B cell (primary cell): Measurements from ENCODE around the gene CCDC170. TPM values are rescaled to one million over a fixed set of nuclear protein-coding genes. Genes with fewer than 3 reads are reported as not detected.

Experiments used
- ATAC-seq: fragments of 200-7000 bp; cut with Tn5 transposase; one replicate; pipeline ENCODE4 v1.10.0; 2021; ENCODE audit warnings: low read depth, mild to moderate bottlenecking, moderate number of reproducible peaks, moderate library complexity
- CTCF ChIA-PET: fragments of 350-600 bp; sonication (Branson Sonifier 250); formaldehyde crosslinking; loops from one replicate; lab custom pipeline; 2021; ENCODE audit warnings: antibody characterized with exemption, inconsistent platforms; lab: Charles Lee
- POLR2A ChIA-PET: fragments of 350-600 bp; sonication (Branson Sonifier 250); formaldehyde crosslinking; loops from one replicate; lab custom pipeline; 2021; ENCODE audit warnings: antibody characterized with exemption; lab: Charles Lee
- DNase-seq: peaks from one replicate; pipeline ENCODE4 v3.0.0; 2013
- H2AFZ ChIP-seq: 2 replicates; pipeline ENCODE4 v1.6.1; 2012; ENCODE audit warnings: mild to moderate bottlenecking, low read depth, low read length; ENCODE audit not compliant: insufficient read depth, poor library complexity, severe bottlenecking
- H3K27ac ChIP-seq, 2 donors: 1 replicate in 1 of 2; 2 replicates in 1 of 2; pipeline ENCODE4 v1.5.1; 2012 to 2013; ENCODE audit warnings: low read length in 2 of 2, mild to moderate bottlenecking in 2 of 2, moderate library complexity in 1 of 2
- H3K27me3 ChIP-seq, 4 experiments: fragments of 200-600 bp in 1 of 4; sonication (generic) in 1 of 4; replicated peaks in 1 of 4; 1 replicate in 2 of 4; 2 replicates in 2 of 4; pipeline versions ENCODE4 v1.6.1 to v1.7.0; 2013 to 2016; ENCODE audit warnings: low read length in 3 of 4, mild to moderate bottlenecking in 2 of 4, mixed read lengths in 1 of 4, moderate library complexity in 1 of 4; ENCODE audit not compliant: insufficient read depth in 4 of 4, control insufficient read depth in 3 of 4; ENCODE audit errors: control extremely low read depth in 1 of 4
- H3K36me3 ChIP-seq, 2 experiments: replicated peaks in 1 of 2; 1 replicate in 1 of 2; 2 replicates in 1 of 2; pipeline versions ENCODE4 v1.6.1 to v1.7.1; 2013; ENCODE audit warnings: low read length in 1 of 2; ENCODE audit not compliant: insufficient read depth in 2 of 2, control insufficient read depth in 1 of 2; ENCODE audit errors: control extremely low read depth in 1 of 2, extremely low read depth in 1 of 2
- H3K4me1 ChIP-seq, 2 donors: fragments of 200-600 bp in 1 of 2; sonication (generic) in 1 of 2; 1 replicate in 1 of 2; 2 replicates in 1 of 2; pipeline versions ENCODE4 v1.5.1 to v1.6.1; 2013 to 2017; ENCODE audit warnings: low read length in 2 of 2; ENCODE audit not compliant: control insufficient read depth in 2 of 2, insufficient read depth in 2 of 2
- H3K4me2 ChIP-seq: replicated peaks from 2 replicates; pipeline ENCODE3; 2012; ENCODE audit warnings: mild to moderate bottlenecking, low read depth, low read length; ENCODE audit not compliant: poor library complexity, severe bottlenecking
- H3K4me3 ChIP-seq, 5 experiments: fragments of 200-600 bp in 1 of 5; sonication (generic) in 1 of 5; 1 replicate in 3 of 5; 2 replicates in 2 of 5; pipeline versions ENCODE4 v1.5.1 to v1.7.0; 2011 to 2016; ENCODE audit warnings: low read length in 4 of 5, mild to moderate bottlenecking in 4 of 5, low read depth in 2 of 5, control low read depth in 1 of 5, moderate library complexity in 1 of 5; ENCODE audit not compliant: insufficient read depth in 1 of 5; ENCODE audit errors: control extremely low read depth in 1 of 5, extremely low read depth in 1 of 5
- H3K79me2 ChIP-seq: fragments of 200-600 bp; sonication (generic); one replicate; pipeline ENCODE4 v1.6.0; 2016; ENCODE audit warnings: low read length; ENCODE audit not compliant: control insufficient read depth, insufficient read depth
- H3K9ac ChIP-seq: fragments of 200-600 bp; sonication (generic); 2 replicates; pipeline ENCODE4 v1.6.1; 2017; ENCODE audit warnings: mild to moderate bottlenecking, low read length, moderate library complexity
- H3K9me3 ChIP-seq, 3 donors: one replicate each; pipeline versions ENCODE4 v1.6.1 to v1.7.1; 2013; ENCODE audit warnings: low read length in 2 of 3; ENCODE audit not compliant: control insufficient read depth in 2 of 3, insufficient read depth in 1 of 3; ENCODE audit errors: control extremely low read depth in 1 of 3
- H4K20me1 ChIP-seq: 2 replicates; pipeline ENCODE4 v1.6.0; 2012; ENCODE audit warnings: mild to moderate bottlenecking, low read length; ENCODE audit not compliant: insufficient read depth, control insufficient read depth, poor library complexity, severe bottlenecking
- H3K27ac Mint-ChIP-seq: one replicate; pipeline ENCODE4 v1.8.0; 2021; ENCODE audit warnings: mixed read lengths
- H3K27me3 Mint-ChIP-seq: one replicate; pipeline ENCODE4 v1.8.0; 2021; ENCODE audit warnings: mixed read lengths
- H3K4me1 Mint-ChIP-seq: one replicate; pipeline ENCODE4 v1.8.0; 2021; ENCODE audit warnings: mixed read lengths
- H3K4me3 Mint-ChIP-seq: one replicate; pipeline ENCODE4 v1.8.0; 2021; ENCODE audit warnings: mixed read lengths
- H3K9me3 Mint-ChIP-seq: one replicate; pipeline ENCODE4 v1.8.0; 2022; ENCODE audit warnings: mixed read lengths; ENCODE audit not compliant: insufficient read depth
- EZH2 ChIP-seq: IDR thresholded peaks from 2 replicates; pipeline ENCODE4 v1.6.1; 2012; ENCODE audit warnings: borderline replicate concordance, low read depth, mild to moderate bottlenecking, moderate library complexity, low read length; ENCODE audit not compliant: insufficient read depth, poor library complexity, severe bottlenecking
- whole genome bisulfite sequencing: methylation state at CpG from one replicate; pipeline ENCODE4 v1.1.5; 2013; ENCODE audit warnings: missing lambda C conversion rate; ENCODE audit not compliant: insufficient coverage; 5-methylcytosine and 5-hydroxymethylcytosine counted together
- intact Hi-C: fragments of 100-400 bp; cut with micrococcal nuclease; formaldehyde crosslinking; loops from one replicate; pipeline ENCODE4 v1.10.0; 2022
- polyA plus RNA-seq: library from polyadenylated mRNA; depleted of rRNA; stranded (reverse); fragments of >200 nt; gene quantifications from 2 replicates; pipeline ENCODE4 v1.2.3, GENCODE V29; 2012
- total RNA-seq, 2 donors: library from RNA; stranded (reverse); fragments of 120-200 nt in 1 of 2; gene quantifications; 1 replicate in 1 of 2; 2 replicates in 1 of 2; pipeline versions ENCODE4 v1.2.3 to v1.2.4, GENCODE V29; 2013 to 2022
- TF ChIP-seq, protein P1 (sequence below): fragments of 200-600 bp; IDR thresholded peaks from one replicate; pipeline ENCODE4 v1.8.0; 2022; ENCODE audit warnings: antibody characterized with exemption, mild to moderate bottlenecking

Gene CCDC170
- total and polyA plus RNA-seq, 2 donors (not counting 1 experiment from before 2014, with no cell fraction given) = 0.01 TPM; not detected in 1

DNA sequence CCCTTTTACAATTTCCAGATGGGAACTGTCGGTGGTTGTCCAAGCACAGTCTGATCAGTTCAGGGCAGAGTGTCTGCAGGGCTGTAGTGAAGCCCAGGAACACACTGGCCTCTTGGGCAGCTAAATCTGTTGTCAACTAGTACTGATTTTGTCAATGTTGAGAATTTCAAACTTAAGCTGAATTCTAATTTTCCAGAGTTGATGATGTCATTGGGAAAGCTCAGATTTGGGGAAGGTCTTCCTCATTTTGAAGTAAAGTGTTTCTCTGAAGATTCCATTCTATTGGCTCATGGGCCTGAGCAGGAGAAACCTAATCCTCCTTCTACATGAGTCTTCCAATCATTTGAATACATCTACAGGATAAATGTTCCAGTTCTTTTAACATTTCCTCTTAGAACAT lies 72.1 kb downstream of the CCDC170 start:
- H3K4me3 Mint-ChIP-seq = no peak overlapping the region
- intact Hi-C loops = no loop called here
- H3K79me2 ChIP-seq = no peaks in the 10 kb centered on the region
- no peak for DNase-seq
- ChIA-PET POLR2A (no interaction called here), CTCF (interaction anchor here (0.9 kb wide), 1 partner anchor 8 kb away, joined by 3 read pairs; no protein-coding TSS in a partner anchor)
- H3K36me3 ChIP-seq = no peaks in the 10 kb centered on the region
- no peaks in the 10 kb centered on the region for H3K4me1 ChIP-seq
- H3K27me3 ChIP-seq = no peaks in the 10 kb centered on the region
- H3K27me3 Mint-ChIP-seq = peaks cover 20% of the 10 kb centered on the region
- no peaks in the 10 kb centered on the region for H4K20me1 ChIP-seq
- peaks cover 0 to 28% (median 21%) of the 10 kb centered on the region in 3 donors for H3K9me3 ChIP-seq
- no peak for TF ChIP-seq EZH2
- TF ChIP-seq, protein P1, sequence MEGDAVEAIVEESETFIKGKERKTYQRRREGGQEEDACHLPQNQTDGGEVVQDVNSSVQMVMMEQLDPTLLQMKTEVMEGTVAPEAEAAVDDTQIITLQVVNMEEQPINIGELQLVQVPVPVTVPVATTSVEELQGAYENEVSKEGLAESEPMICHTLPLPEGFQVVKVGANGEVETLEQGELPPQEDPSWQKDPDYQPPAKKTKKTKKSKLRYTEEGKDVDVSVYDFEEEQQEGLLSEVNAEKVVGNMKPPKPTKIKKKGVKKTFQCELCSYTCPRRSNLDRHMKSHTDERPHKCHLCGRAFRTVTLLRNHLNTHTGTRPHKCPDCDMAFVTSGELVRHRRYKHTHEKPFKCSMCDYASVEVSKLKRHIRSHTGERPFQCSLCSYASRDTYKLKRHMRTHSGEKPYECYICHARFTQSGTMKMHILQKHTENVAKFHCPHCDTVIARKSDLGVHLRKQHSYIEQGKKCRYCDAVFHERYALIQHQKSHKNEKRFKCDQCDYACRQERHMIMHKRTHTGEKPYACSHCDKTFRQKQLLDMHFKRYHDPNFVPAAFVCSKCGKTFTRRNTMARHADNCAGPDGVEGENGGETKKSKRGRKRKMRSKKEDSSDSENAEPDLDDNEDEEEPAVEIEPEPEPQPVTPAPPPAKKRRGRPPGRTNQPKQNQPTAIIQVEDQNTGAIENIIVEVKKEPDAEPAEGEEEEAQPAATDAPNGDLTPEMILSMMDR = no peak
- no peak overlapping the region for H3K4me2 ChIP-seq
- H3K27ac Mint-ChIP-seq = no peak overlapping the region
- no peak overlapping the region for H3K4me3 ChIP-seq
- no peak for ATAC-seq
- no peak overlapping the region for H2AFZ ChIP-seq
- whole genome bisulfite sequencing = 100% methylated on average over 1 of the region's 1 CpG
- H3K4me1 Mint-ChIP-seq = no peaks in the 10 kb centered on the region
- no peak overlapping the region for H3K27ac ChIP-seq
- peaks cover 12% of the 10 kb centered on the region for H3K9me3 Mint-ChIP-seq
- no peak overlapping the region for H3K9ac ChIP-seq

DNA sequence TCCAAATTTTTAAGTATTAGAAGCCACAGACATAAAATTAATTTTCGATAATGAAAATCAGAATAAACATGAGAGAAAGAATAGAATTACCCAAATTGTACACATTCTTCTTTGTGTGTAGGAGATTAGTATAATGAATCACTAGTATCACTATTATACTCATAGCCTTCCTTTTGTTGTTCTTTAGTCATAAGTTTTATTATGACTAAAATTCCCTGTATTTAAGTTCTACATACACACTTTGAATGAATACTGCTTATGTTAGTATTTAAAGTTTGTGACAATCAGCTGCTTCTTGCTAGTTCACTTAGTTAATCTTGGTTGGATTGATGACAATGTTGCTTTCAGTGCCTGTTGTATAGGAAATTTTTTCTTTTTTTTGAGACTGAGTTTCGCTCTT lies 72.7 kb downstream of the CCDC170 start:
- no peaks in the 10 kb centered on the region for H3K79me2 ChIP-seq
- peaks cover 10% of the 10 kb centered on the region for H3K9me3 Mint-ChIP-seq
- intact Hi-C loops = no loop called here
- H3K27me3 Mint-ChIP-seq = peaks cover 20% of the 10 kb centered on the region
- H3K27me3 ChIP-seq = no peaks in the 10 kb centered on the region
- no peaks in the 10 kb centered on the region for H3K4me1 Mint-ChIP-seq
- no peaks in the 10 kb centered on the region for H4K20me1 ChIP-seq
- H3K4me2 ChIP-seq = no peak overlapping the region
- no peak overlapping the region for H3K27ac ChIP-seq
- TF ChIP-seq, protein P1 = no peak
- no peak for TF ChIP-seq EZH2
- no peak overlapping the region for H3K27ac Mint-ChIP-seq
- DNase-seq (no peak), ATAC-seq (no peak)
- CTCF ChIA-PET = interaction anchor here (0.6 kb wide), 1 partner anchor 30 kb away, joined by 3 read pairs; no protein-coding TSS in a partner anchor
- no peak overlapping the region for H3K4me3 ChIP-seq
- H3K9ac ChIP-seq = no peak overlapping the region
- no peak overlapping the region for H2AFZ ChIP-seq
- H3K4me3 Mint-ChIP-seq = no peak overlapping the region
- H3K4me1 ChIP-seq = no peaks in the 10 kb centered on the region
- WGBS = no CpG with 5 or more reads among the region's 2 CpGs
- H3K9me3 ChIP-seq = peaks cover 0 to 28% (median 16%) of the 10 kb centered on the region in 3 donors
- no peaks in the 10 kb centered on the region for H3K36me3 ChIP-seq
- POLR2A ChIA-PET = no interaction called here
